Fibroblast of the aortic adventitia (primary cell): Measurements from ENCODE around the gene PIK3R1. TPM values are rescaled to one million over a fixed set of nuclear protein-coding genes. Genes with fewer than 3 reads are reported as not detected.
A peak's percentile ranks its signal among the peaks of the same experiment; 100 is the strongest.

Experiments
- DNase-seq: peaks from one replicate; pipeline ENCODE4 v3.0.0-alpha.2; 2010; ENCODE audit warnings: low read depth
- H3K4me3 ChIP-seq: 2 replicates; pipeline ENCODE4 v1.5.1; 2011; ENCODE audit warnings: low read depth, mild to moderate bottlenecking, control low read depth, low read length, moderate library complexity
- CTCF ChIP-seq: IDR thresholded peaks from 2 replicates; pipeline ENCODE4 v1.5.1; 2011; ENCODE audit warnings: mild to moderate bottlenecking, low read length, control low read depth, inconsistent platforms; ENCODE audit not compliant: insufficient read depth
- total RNA-seq: library from RNA; depleted of rRNA; stranded (reverse); fragments of >200 nt; gene quantifications from 2 replicates; pipeline ENCODE4 v1.2.3, GENCODE V29; 2012; ENCODE audit warnings: low replicate concordance

Gene PIK3R1
- total RNA-seq, 1 donor = 45.1 TPM

DNA sequence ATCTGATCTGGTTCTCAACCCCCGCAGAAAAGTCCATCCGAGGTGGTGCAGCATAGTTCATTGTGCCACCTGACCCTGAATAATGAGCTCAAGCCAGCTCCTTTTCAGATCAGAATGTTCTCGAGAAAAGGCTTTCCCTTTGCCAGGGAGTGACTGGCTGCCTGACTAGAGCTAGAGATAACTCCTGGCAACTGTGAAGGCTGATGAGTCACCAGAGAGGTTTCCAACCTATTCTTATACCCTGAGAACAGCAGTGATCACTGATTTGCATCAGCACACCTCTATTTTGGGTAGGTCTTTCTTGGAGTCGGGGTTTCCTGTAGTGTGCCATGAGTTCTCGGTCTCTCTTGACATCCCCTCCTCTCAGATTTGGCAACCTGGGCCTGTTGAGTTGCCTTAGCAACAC, 127.9 kb downstream of the PIK3R1 start:
- H3K4me3 ChIP-seq = no peak overlapping the region
- TF ChIP-seq CTCF = no peak
- DNase-seq = peak; percentile 96

DNA sequence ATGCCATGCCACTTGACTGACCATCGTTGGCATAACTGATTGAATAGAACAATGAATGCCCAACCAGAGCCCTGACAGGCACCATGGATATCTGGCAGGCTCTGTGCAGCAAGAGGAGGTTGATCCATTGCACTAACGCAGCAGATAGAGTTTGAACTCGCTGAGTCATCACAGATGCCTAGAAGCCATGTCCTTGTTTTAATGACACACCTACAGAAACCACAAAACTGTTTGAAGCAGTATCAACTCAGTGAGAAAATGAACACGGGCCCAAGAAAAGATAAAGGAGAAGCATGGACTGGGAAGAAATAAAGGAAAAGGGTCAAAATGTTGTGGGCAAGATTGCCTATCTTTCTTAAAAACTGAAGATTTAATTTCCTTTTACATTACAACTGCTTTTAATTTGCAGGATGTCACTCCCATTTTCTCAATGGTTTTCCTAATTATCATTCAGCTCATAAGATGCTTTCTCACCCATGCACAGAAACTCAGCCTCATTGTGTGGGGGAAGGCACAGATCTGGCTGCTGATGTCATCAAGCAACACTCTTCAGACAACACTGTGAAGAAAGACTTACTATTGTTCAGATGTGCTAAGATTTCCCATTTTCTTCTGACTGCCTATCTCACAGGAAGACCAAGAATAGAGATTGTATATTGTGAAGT, 129.0 kb downstream of the PIK3R1 start:
- DNase-seq = peak; percentile 68
- no peak for TF ChIP-seq CTCF
- no peak overlapping the region for H3K4me3 ChIP-seq

GRCh38 chr5:68345171-68345570, 129.6 kb downstream of the PIK3R1 start:
- no peak for TF ChIP-seq CTCF
- no peak for DNase-seq
- no peak overlapping the region for H3K4me3 ChIP-seq

DNA sequence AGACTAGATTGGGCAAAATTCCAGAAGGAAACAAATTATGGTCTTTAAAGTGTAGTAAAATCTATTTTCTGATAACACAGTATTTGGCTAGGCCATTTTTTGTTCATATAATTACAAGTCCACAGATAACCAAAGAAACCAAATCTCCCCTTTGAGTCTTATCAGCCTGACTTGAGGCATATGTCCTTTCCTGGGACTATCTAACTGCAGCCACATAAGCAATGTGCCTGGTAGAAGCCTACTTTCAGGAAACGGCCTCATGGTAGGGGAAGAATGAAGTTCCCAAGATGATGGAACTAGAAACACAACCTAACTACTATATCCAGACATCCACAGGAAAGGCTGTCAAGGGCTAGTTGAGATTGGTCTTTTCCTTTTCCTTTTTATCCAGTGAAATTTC, 130.0 kb downstream of the PIK3R1 start:
- no peak for TF ChIP-seq CTCF
- DNase-seq = no peak
- H3K4me3 ChIP-seq = no peak overlapping the region

DNA sequence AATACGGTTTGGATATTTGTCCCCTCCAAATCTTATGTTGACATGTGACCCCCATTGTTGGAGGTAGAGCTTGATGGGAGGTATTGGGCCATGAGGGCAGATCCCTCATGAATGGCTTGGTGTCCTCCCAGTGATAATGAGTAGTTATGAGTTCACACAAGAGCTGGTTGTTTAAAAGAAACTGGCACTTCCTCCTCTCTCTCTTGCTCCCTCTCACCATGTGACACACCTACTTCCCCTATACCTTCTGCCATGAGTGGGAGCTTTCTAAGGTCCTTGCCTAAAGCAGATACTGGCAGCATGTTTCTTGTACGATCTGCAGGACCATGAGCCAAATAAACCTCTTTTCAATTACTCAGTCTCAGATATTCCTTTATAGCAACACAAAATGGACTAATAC, 132.0 kb downstream of the PIK3R1 start:
- no peak overlapping the region for H3K4me3 ChIP-seq
- TF ChIP-seq CTCF = no peak
- DNase-seq = no peak

DNA sequence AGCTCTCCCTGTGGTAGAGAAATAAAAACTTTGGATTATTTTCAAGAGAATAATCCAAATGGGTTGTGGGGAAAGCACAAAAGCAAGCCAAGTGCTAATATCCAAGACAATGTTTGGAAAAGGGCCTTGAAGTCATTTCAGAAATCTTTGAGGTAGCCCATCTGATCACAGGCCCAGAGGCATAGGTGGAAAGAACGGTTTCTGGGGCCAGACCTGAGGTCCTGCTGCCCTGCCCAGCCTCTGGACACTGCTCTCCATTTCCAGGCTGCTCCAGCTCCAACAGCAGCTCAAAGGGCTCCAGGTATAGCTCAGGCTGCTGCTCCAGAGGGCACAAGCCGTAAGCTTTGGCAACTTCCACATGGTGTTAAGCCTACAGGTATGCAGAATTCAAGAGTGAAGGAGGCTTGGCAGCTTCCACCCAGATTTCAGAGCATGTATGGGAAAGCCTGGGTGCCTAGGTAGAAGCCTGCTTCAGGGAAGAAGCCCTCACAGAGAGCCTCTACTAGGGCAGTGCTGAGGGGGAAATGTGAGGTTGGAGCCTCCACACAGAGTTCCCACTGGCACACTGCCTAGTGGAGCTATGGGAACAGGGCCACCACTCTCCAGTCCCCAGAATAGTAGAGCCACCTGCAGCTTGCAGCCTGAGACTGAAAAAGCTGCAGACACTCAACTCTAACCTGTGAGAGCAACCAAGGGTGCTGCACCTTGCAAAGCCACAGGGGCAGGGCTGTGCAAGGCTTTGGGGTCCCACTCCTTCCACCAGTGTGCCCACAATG, 133.1 kb downstream of the PIK3R1 start:
- no peak for DNase-seq
- TF ChIP-seq CTCF = no peak

More for the DNA sequence above, 133.1 kb downstream of the PIK3R1 start:
- no peak overlapping the region for H3K4me3 ChIP-seq
